BLaER1 treated with 17β-estradiol and CSF1 and Interleukin-3, amounts not matched to agents 10 nM and 100 nM (cell line): ENCODE data around the gene ARID1A.
A peak's percentile ranks its signal among the peaks of the same experiment; 100 is the strongest.

Source experiments
- H3K27ac ChIP-seq, 11 experiments: shearing (Covaris generic); formaldehyde crosslinking; 2 replicates each; pipeline ENCODE4 v1.8.1; 2022
- H3K27me3 ChIP-seq, 11 experiments: shearing (Covaris generic); formaldehyde crosslinking; 2 replicates each; pipeline ENCODE4 v1.8.1; 2022
- H3K36me3 ChIP-seq, 11 experiments: shearing (Covaris generic); formaldehyde crosslinking; 2 replicates each; pipeline ENCODE4 v1.8.1; 2022
- H3K4me1 ChIP-seq, 10 experiments: shearing (Covaris generic); formaldehyde crosslinking; 2 replicates each; pipeline ENCODE4 v1.8.1; 2022
- H3K4me2 ChIP-seq, 11 experiments: shearing (Covaris generic); formaldehyde crosslinking; 2 replicates each; pipeline ENCODE4 v1.8.1; 2022
- H3K4me3 ChIP-seq, 10 experiments: shearing (Covaris generic); formaldehyde crosslinking; 2 replicates each; pipeline ENCODE4 v1.8.1; 2022
- H3K9ac ChIP-seq, 11 experiments: shearing (Covaris generic); formaldehyde crosslinking; 2 replicates each; pipeline ENCODE4 v1.8.1; 2022
- H3K9me3 ChIP-seq, 11 experiments: shearing (Covaris generic); formaldehyde crosslinking; replicated peaks in 1 of 11; 2 replicates each; pipeline ENCODE4 v1.8.1; 2022
- H4K20me1 ChIP-seq, 11 experiments: shearing (Covaris generic); formaldehyde crosslinking; 2 replicates each; pipeline ENCODE4 v1.8.1; 2022
- Cebpa-rat ChIP-seq, 11 experiments: shearing (Covaris generic); IDR thresholded peaks; 2 replicates each; pipeline ENCODE4 v1.8.1; 2022

ARID1A gene

GRCh38 chr1:26771643-26772321 is 76.0 kb downstream of the ARID1A start:
- no peak overlapping the region for H3K4me3 ChIP-seq

GRCh38 chr1:26772687-26773086 is 76.9 kb downstream of the ARID1A start:
- Histone ChIP-seq H3K4me2 (no peak overlapping the region), H4K20me1 (peaks cover 14 to 72% (median 41%) of the 10 kb centered on the region in 11 experiments; a peak in 18 of 22 replicates), H3K27ac (no peak overlapping the region), H3K27me3 (no peaks in the 10 kb centered on the region), H3K9me3 (no peaks in the 10 kb centered on the region), H3K36me3 (peaks cover 100% of the 10 kb centered on the region in 11 experiments), H3K9ac (no peak overlapping the region), H3K4me1 (peaks cover 0 to 31% (median 12%) of the 10 kb centered on the region in 10 experiments; a peak in 15 of 20 replicates), H3K4me3 (no peak overlapping the region)
- no peak for TF ChIP-seq Cebpa-rat (IDR thresholded peaks at IDR 0.05)

More at GRCh38 chr1:26771643-26772321, 76.0 kb downstream of the ARID1A start:
- Histone ChIP-seq H3K4me2 (peak overlapping the region in 7 of 11 experiments; percentile 5 to 53 (median 13); a peak in 9 of 22 replicates), H3K36me3 (peaks cover 100% of the 10 kb centered on the region in 11 experiments), H3K27me3 (no peaks in the 10 kb centered on the region), H3K4me1 (peaks cover 0 to 35% (median 12%) of the 10 kb centered on the region in 10 experiments; a peak in 15 of 20 replicates), H4K20me1 (peaks cover 20 to 72% (median 44%) of the 10 kb centered on the region in 11 experiments; a peak in 18 of 22 replicates), H3K27ac (0 out of 22 replicates have a peak overlapping the region, but pooled peaks of 2 of the 11 experiments have one; percentile 10 to 18), H3K9me3 (no peaks in the 10 kb centered on the region), H3K9ac (no peak overlapping the region)
- TF ChIP-seq Cebpa-rat (IDR thresholded peaks at IDR 0.05): no peak

- no peak overlapping the region for H3K4me2 ChIP-seq
- peaks cover 0 to 41% (median 16%) of the 10 kb centered on the region in 10 experiments; a peak in 14 of 20 replicates for H3K4me1 ChIP-seq
- H4K20me1 ChIP-seq: peaks cover 4 to 84% (median 45%) of the 10 kb centered on the region in 11 experiments; a peak in 19 of 22 replicates
- H3K4me3 ChIP-seq: no peak overlapping the region
- no peaks in the 10 kb centered on the region for H3K27me3 ChIP-seq
- H3K27ac ChIP-seq: no peak overlapping the region
- no peak for TF ChIP-seq Cebpa-rat (IDR thresholded peaks at IDR 0.05)
- no peak overlapping the region for H3K9ac ChIP-seq
- H3K9me3 ChIP-seq: no peaks in the 10 kb centered on the region
- H3K36me3 ChIP-seq: peaks cover 100% of the 10 kb centered on the region in 11 experiments
These were observed 78.6 kb downstream of the ARID1A start for GRCh38 chr1:26774462-26774861.

- TF ChIP-seq Cebpa-rat (IDR thresholded peaks at IDR 0.05): no peak
- Histone ChIP-seq H3K4me3 (no peak overlapping the region), H4K20me1 (peaks cover 16 to 94% (median 54%) of the 10 kb centered on the region in 11 experiments; a peak in 20 of 22 replicates), H3K27ac (no peak overlapping the region), H3K36me3 (peaks cover 100% of the 10 kb centered on the region in 11 experiments), H3K9ac (no peak overlapping the region), H3K9me3 (no peaks in the 10 kb centered on the region), H3K27me3 (no peaks in the 10 kb centered on the region), H3K4me1 (peaks cover 0 to 41% (median 20%) of the 10 kb centered on the region in 10 experiments; a peak in 14 of 20 replicates), H3K4me2 (no peak overlapping the region)
These were observed 79.9 kb downstream of the ARID1A start for GRCh38 chr1:26775666-26776065.

- peaks cover 16 to 65% (median 44%) of the 10 kb centered on the region in 11 experiments; a peak in 20 of 22 replicates for H4K20me1 ChIP-seq
- H3K36me3 ChIP-seq: peaks cover 82 to 100% (median 94%) of the 10 kb centered on the region in 11 experiments
- H3K4me2 ChIP-seq: peak overlapping the region in 3 of 11 experiments; percentile 18 to 43 (median 31); a peak in 5 of 22 replicates
- H3K27ac ChIP-seq: no peak overlapping the region; a peak in 1 of 22 replicates
- H3K9me3 ChIP-seq: no peaks in the 10 kb centered on the region
- no peaks in the 10 kb centered on the region for H3K27me3 ChIP-seq
- peaks cover 9 to 62% (median 29%) of the 10 kb centered on the region in 10 experiments for H3K4me1 ChIP-seq
- no peak overlapping the region for H3K9ac ChIP-seq
- no peak overlapping the region for H3K4me3 ChIP-seq
- TF ChIP-seq Cebpa-rat (IDR thresholded peaks at IDR 0.05): no peak
These were observed 83.4 kb downstream of the ARID1A start for GRCh38 chr1:26779098-26779668.

GRCh38 chr1:26780344-26780957 is 84.6 kb downstream of the ARID1A start:
- H3K9ac ChIP-seq: no peak overlapping the region
- H3K9me3 ChIP-seq: no peaks in the 10 kb centered on the region
- H3K4me3 ChIP-seq: no peak overlapping the region
- H3K27me3 ChIP-seq: no peaks in the 10 kb centered on the region
- H3K36me3 ChIP-seq: peaks cover 69 to 89% (median 82%) of the 10 kb centered on the region in 11 experiments
- peaks cover 22 to 75% (median 41%) of the 10 kb centered on the region in 10 experiments for H3K4me1 ChIP-seq
- peak overlapping the region in 1 of 11 experiments; percentile 24; a peak in 1 of 22 replicates for H3K4me2 ChIP-seq
- no peak overlapping the region for H3K27ac ChIP-seq
- H4K20me1 ChIP-seq: peaks cover 16 to 52% (median 35%) of the 10 kb centered on the region in 11 experiments; a peak in 19 of 22 replicates
- no peak for TF ChIP-seq Cebpa-rat (IDR thresholded peaks at IDR 0.05)

GRCh38 chr1:26781206-26781825 is 85.5 kb downstream of the ARID1A start:
- H4K20me1 ChIP-seq: peaks cover 16 to 47% (median 35%) of the 10 kb centered on the region in 11 experiments; a peak in 19 of 22 replicates
- H3K27ac ChIP-seq: no peak overlapping the region
- peaks cover 30 to 84% (median 50%) of the 10 kb centered on the region in 10 experiments for H3K4me1 ChIP-seq
- H3K4me3 ChIP-seq: no peak overlapping the region
- no peak for TF ChIP-seq Cebpa-rat (IDR thresholded peaks at IDR 0.05)
- peak overlapping the region in 2 of 11 experiments; percentile 24 to 91; a peak in 3 of 22 replicates for H3K4me2 ChIP-seq
- peaks cover 60 to 81% (median 73%) of the 10 kb centered on the region in 11 experiments for H3K36me3 ChIP-seq
- no peak overlapping the region for H3K9ac ChIP-seq
- H3K9me3 ChIP-seq: no peaks in the 10 kb centered on the region
- no peaks in the 10 kb centered on the region for H3K27me3 ChIP-seq

- peak overlapping the region in 1 of 11 experiments; percentile 31; a peak in 1 of 22 replicates for H3K27ac ChIP-seq
- H3K36me3 ChIP-seq: peaks cover 47 to 67% (median 60%) of the 10 kb centered on the region in 11 experiments
- no peak overlapping the region for H3K4me3 ChIP-seq
- H3K9ac ChIP-seq: peak overlapping the region in 2 of 11 experiments; percentile 2 to 25; a peak in 1 of 22 replicates
- H3K9me3 ChIP-seq: no peaks in the 10 kb centered on the region
- no peaks in the 10 kb centered on the region for H3K27me3 ChIP-seq
- H3K4me1 ChIP-seq: peaks cover 42 to 95% (median 61%) of the 10 kb centered on the region in 10 experiments
- H3K4me2 ChIP-seq: peak overlapping the region in 4 of 11 experiments; percentile 91 to 99 (median 98); a peak in 7 of 22 replicates
- H4K20me1 ChIP-seq: peaks cover 16 to 39% (median 32%) of the 10 kb centered on the region in 11 experiments; a peak in 19 of 22 replicates
- TF ChIP-seq Cebpa-rat (IDR thresholded peaks at IDR 0.05): no peak
These were observed 86.9 kb downstream of the ARID1A start for GRCh38 chr1:26782521-26783212.
